ENCODE measurements around the gene ARHGAP24. TPM values are rescaled to one million over a fixed set of nuclear protein-coding genes. Genes with fewer than 3 reads are reported as not detected.

Gene ARHGAP24
- polyA plus RNA-seq, 3 donors, result 12.5 to 32.0 (median 18.8) TPM

GRCh38 chr4:85555206-85555605 is 80.3 kb downstream of the ARHGAP24 start:
- no peak for DNase-seq
- WGBS (ENCODE audit: insufficient coverage), result 100% methylated on average over 1 of the region's 1 CpG
- Mint-ChIP-seq H3K4me1 (peaks cover 6% of the 10 kb centered on the region), H3K27ac (no peak overlapping the region), H3K9me3 (peaks cover 20 to 34% (median 23%) of the 10 kb centered on the region in 7 donors), H3K4me3 (no peak overlapping the region), H3K27me3 (ENCODE audit: low read depth in 3 of 3) (peaks cover 0 to 2% (median 0%) of the 10 kb centered on the region in 3 donors), H3K36me3 (peaks cover 3 to 8% of the 10 kb centered on the region in 2 donors)
- Histone ChIP-seq H3K4me1 (ENCODE audit: control insufficient read depth in 1 of 2, insufficient read depth in 2 of 2, low read length in 2 of 2) (no peaks in the 10 kb centered on the region), H3K36me3 (replicated peaks in 1 of 2; ENCODE audit: control insufficient read depth in 1 of 2, insufficient read depth in 2 of 2, low read length in 2 of 2) (no peaks in the 10 kb centered on the region), H3K27me3 (ENCODE audit: control insufficient read depth in 2 of 2, insufficient read depth in 2 of 2, low read length in 2 of 2) (no peaks in the 10 kb centered on the region), H3K4me3 (replicated peaks in 1 of 3; ENCODE audit: low read depth in 2 of 3, low read length in 3 of 3) (no peak overlapping the region), H3K27ac (ENCODE audit: low read depth in 1 of 2, low read length in 2 of 2) (no peak overlapping the region), H3K79me2 (ENCODE audit: insufficient read depth, low read length) (peaks cover 4% of the 10 kb centered on the region), H3K9me3 (replicated peaks in 1 of 2; ENCODE audit: control insufficient read depth in 1 of 2, insufficient read depth in 1 of 2, low read length in 2 of 2) (peaks cover 9 to 17% of the 10 kb centered on the region in 2 donors), H2AFZ (ENCODE audit: insufficient read depth, low read depth, low read length, poor library complexity, severe bottlenecking) (no peak overlapping the region), H3K4me2 (replicated peaks; ENCODE audit: extremely low read depth, low read length, poor library complexity, severe bottlenecking) (no peak overlapping the region), H4K20me1 (ENCODE audit: insufficient read depth, low read length) (peaks cover 71% of the 10 kb centered on the region), H3K9ac (ENCODE audit: insufficient read depth, low read length, poor library complexity, severe bottlenecking) (no peak overlapping the region)
- TF ChIP-seq CTCF (IDR thresholded peaks at IDR 0.05), result no peak
- intact Hi-C loops (cut with micrococcal nuclease), result no loop called here

- H3K27ac ChIP-seq (ENCODE audit: low read depth in 1 of 2, low read length in 2 of 2), result no peak overlapping the region
- no peak for DNase-seq
- H3K4me1 Mint-ChIP-seq, result peaks cover 6% of the 10 kb centered on the region
These were observed 81.3 kb downstream of the ARHGAP24 start for GRCh38 chr4:85556283-85556682.

More at GRCh38 chr4:85556283-85556682, 81.3 kb downstream of the ARHGAP24 start:
- no peak overlapping the region for H3K4me3 ChIP-seq (replicated peaks in 1 of 3; ENCODE audit: low read depth in 2 of 3, low read length in 3 of 3)
- Mint-ChIP-seq H3K36me3 (peaks cover 3 to 8% of the 10 kb centered on the region in 2 donors), H3K27ac (no peak overlapping the region), H3K4me3 (no peak overlapping the region), H3K9me3 (peaks cover 20 to 34% (median 22%) of the 10 kb centered on the region in 7 donors), H3K27me3 (ENCODE audit: low read depth in 3 of 3) (peaks cover 0 to 4% (median 0%) of the 10 kb centered on the region in 3 donors)
- H2AFZ ChIP-seq (ENCODE audit: insufficient read depth, low read depth, low read length, poor library complexity, severe bottlenecking), result no peak overlapping the region
- no peak overlapping the region for H3K9ac ChIP-seq (ENCODE audit: insufficient read depth, low read length, poor library complexity, severe bottlenecking)
- peaks cover 4% of the 10 kb centered on the region for H3K79me2 ChIP-seq (ENCODE audit: insufficient read depth, low read length)
- peaks cover 62% of the 10 kb centered on the region for H4K20me1 ChIP-seq (ENCODE audit: insufficient read depth, low read length)
- H3K27me3 ChIP-seq (ENCODE audit: control insufficient read depth in 2 of 2, insufficient read depth in 2 of 2, low read length in 2 of 2), result no peaks in the 10 kb centered on the region
- H3K4me2 ChIP-seq (replicated peaks; ENCODE audit: extremely low read depth, low read length, poor library complexity, severe bottlenecking), result no peak overlapping the region
- TF ChIP-seq CTCF (IDR thresholded peaks at IDR 0.05), result no peak
- peaks cover 9 to 17% of the 10 kb centered on the region in 2 donors for H3K9me3 ChIP-seq (replicated peaks in 1 of 2; ENCODE audit: control insufficient read depth in 1 of 2, insufficient read depth in 1 of 2, low read length in 2 of 2)
- intact Hi-C loops (cut with micrococcal nuclease), result no loop called here
- H3K36me3 ChIP-seq (replicated peaks in 1 of 2; ENCODE audit: control insufficient read depth in 1 of 2, insufficient read depth in 2 of 2, low read length in 2 of 2), result no peaks in the 10 kb centered on the region
- no peaks in the 10 kb centered on the region for H3K4me1 ChIP-seq (ENCODE audit: control insufficient read depth in 1 of 2, insufficient read depth in 2 of 2, low read length in 2 of 2)
- WGBS (ENCODE audit: insufficient coverage), result 94% methylated on average over 3 of the region's 4 CpGs

Measured in CD14-positive monocyte (primary cell).